HepG2 (cell line): Measurements from ENCODE around the gene ZFHX3. TPM values are rescaled to one million over a fixed set of nuclear protein-coding genes. Genes with fewer than 3 reads are reported as not detected.
A peak's percentile ranks its signal among the peaks of the same experiment; 100 is the strongest.

Experiments
- CBX5 ChIP-seq: sonication (generic); formaldehyde crosslinking; IDR thresholded peaks from 2 replicates; pipeline ENCODE4 v1.4.0; 2020; ENCODE audit warnings: missing genetic modification reagents, borderline replicate concordance
- CHD2 ChIP-seq: IDR thresholded peaks from 2 replicates; pipeline ENCODE4 v1.6.1; 2011; ENCODE audit warnings: low read depth, low read length, improper control_type of control experiment
- JARID2 ChIP-seq: sonication (generic); formaldehyde crosslinking; IDR thresholded peaks from 2 replicates; pipeline ENCODE4 v1.8.1; 2023; ENCODE audit warnings: missing genetic modification reagents, inconsistent platforms; ENCODE audit not compliant: insufficient replicate concordance
- KDM3A ChIP-seq: IDR thresholded peaks from 2 replicates; pipeline ENCODE4 v1.6.1; 2018; ENCODE audit warnings: low read depth, missing compliant biosample characterization
- MLLT10 ChIP-seq: sonication (generic); formaldehyde crosslinking; IDR thresholded peaks from 2 replicates; pipeline ENCODE4 v1.4.0; 2020; ENCODE audit warnings: missing genetic modification reagents
- TGIF2 ChIP-seq: IDR thresholded peaks from 2 replicates; pipeline ENCODE4 v1.6.1; 2016; ENCODE audit warnings: control low read depth, missing compliant biosample characterization
- U2AF2 ChIP-seq: fragments of 200-400 bp; formaldehyde crosslinking; IDR thresholded peaks from 2 replicates; pipeline ENCODE4 v1.6.1; 2017; ENCODE audit warnings: low read depth, mild to moderate bottlenecking, low read length
- ZMAT3 ChIP-seq: sonication (generic); formaldehyde crosslinking; conservative IDR thresholded peaks from 2 replicates; pipeline ENCODE4 v1.7.0; 2021; ENCODE audit warnings: missing genetic modification reagents
- ZNF335 ChIP-seq: sonication (generic); formaldehyde crosslinking; IDR thresholded peaks from 2 replicates; pipeline ENCODE4 v1.4.0; 2020; ENCODE audit warnings: missing genetic modification reagents
- ZNF34 ChIP-seq: sonication (generic); formaldehyde crosslinking; IDR thresholded peaks from 2 replicates; pipeline ENCODE4 v1.4.0; 2020; ENCODE audit warnings: mild to moderate bottlenecking, missing genetic modification reagents, borderline replicate concordance
- ZNF547 ChIP-seq: sonication (generic); formaldehyde crosslinking; IDR thresholded peaks from 2 replicates; pipeline ENCODE4 v1.5.1; 2020; ENCODE audit warnings: mild to moderate bottlenecking, missing genetic modification reagents
- ZNF629 ChIP-seq: sonication (generic); formaldehyde crosslinking; conservative IDR thresholded peaks from 2 replicates; pipeline ENCODE4 v1.5.0; 2020; ENCODE audit warnings: missing genetic modification reagents
- ZNF879 ChIP-seq: sonication (generic); formaldehyde crosslinking; IDR thresholded peaks from 2 replicates; pipeline ENCODE4 v1.8.1; 2023; ENCODE audit warnings: missing genetic modification reagents
- polyA plus RNA-seq, 8 experiments: library from polyadenylated mRNA; depleted of rRNA in 3 of 8; stranded (reverse) in 7 of 8; unstranded in 1 of 8; fragments of >200 nt; fragmentation: Illumina TruSeq in 4 of 8; extraction: Trizol in 4 of 8; gene quantifications; 2 replicates each; pipeline versions ENCODE4 v1.2.1 to v1.2.3, GENCODE V29; 2011 to 2016; ENCODE audit warnings: low read depth in 4 of 8, missing spikeins in 1 of 8, mixed read lengths in 1 of 8; ENCODE audit not compliant: insufficient read depth in 1 of 8
- total RNA-seq, 5 experiments: library from RNA; depleted of rRNA; stranded (reverse); fragments of >200 nt; fragmentation: Illumina TruSeq; extraction: Trizol; gene quantifications; 2 replicates each; pipeline ENCODE4 v1.2.3, GENCODE V29; 2016; ENCODE audit warnings: low read depth in 1 of 5
- TF ChIP-seq, protein P1 (sequence below), 2 experiments: fragments of 450-650 bp in 1 of 2; sonication (generic) in 1 of 2; formaldehyde crosslinking in 1 of 2; IDR thresholded peaks; 2 replicates each; pipeline versions ENCODE4 v1.6.1 to v1.8.0; 2016 to 2022; ENCODE audit warnings: antibody characterized with exemption in 1 of 2, mild to moderate bottlenecking in 1 of 2, missing genetic modification reagents in 1 of 2
- TF ChIP-seq, protein P2 (sequence below): sonication (generic); formaldehyde crosslinking; IDR thresholded peaks from 2 replicates; pipeline ENCODE4 v1.4.0; 2020; ENCODE audit warnings: mild to moderate bottlenecking, low read depth, missing genetic modification reagents

ZFHX3 gene
- total and polyA plus RNA-seq, 2 of the 13 experiments (the other 11 are each of a cell fraction or from before 2014, with no cell fraction given): 5.0 to 6.0 TPM

DNA sequence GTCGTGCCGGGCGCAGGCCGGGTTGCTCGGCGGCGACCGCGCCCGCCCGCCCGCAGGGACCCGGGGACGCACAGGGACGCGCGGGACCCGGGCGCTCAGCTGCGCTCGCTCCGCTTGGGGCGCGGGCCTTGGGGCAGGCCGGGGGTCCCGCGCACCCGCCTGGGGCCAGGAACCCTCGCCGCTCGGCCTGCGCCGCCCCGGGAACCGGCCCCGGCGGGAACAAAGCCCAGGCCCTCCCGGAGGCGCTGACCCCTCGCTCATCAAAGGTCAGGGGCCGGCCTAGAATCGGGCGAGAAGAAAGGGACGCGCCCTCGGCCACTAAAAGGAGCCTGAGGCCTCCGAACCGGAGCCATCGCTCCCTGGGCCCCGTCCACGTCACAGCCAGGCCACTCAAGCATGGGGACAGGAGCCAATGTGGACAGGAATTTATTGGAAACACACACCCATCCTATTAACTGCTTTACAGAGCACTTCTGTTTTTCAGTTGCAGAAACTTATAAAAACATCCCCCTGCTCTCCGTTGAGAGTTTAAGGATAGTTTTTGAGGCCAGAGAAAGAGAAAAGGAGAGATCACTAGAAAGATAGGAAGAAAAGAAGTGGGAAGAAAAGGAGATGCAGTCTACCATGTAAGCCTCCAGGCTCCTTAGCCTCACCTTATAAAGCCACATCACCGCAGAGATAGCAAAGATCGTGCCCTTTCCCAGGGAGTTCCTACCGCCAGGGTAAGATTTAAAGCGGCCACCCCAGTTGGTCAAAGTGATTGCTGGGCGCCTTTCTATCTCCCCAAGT lies 558 bp upstream of the ZFHX3 start (continued):
- TF ChIP-seq, protein P1, sequence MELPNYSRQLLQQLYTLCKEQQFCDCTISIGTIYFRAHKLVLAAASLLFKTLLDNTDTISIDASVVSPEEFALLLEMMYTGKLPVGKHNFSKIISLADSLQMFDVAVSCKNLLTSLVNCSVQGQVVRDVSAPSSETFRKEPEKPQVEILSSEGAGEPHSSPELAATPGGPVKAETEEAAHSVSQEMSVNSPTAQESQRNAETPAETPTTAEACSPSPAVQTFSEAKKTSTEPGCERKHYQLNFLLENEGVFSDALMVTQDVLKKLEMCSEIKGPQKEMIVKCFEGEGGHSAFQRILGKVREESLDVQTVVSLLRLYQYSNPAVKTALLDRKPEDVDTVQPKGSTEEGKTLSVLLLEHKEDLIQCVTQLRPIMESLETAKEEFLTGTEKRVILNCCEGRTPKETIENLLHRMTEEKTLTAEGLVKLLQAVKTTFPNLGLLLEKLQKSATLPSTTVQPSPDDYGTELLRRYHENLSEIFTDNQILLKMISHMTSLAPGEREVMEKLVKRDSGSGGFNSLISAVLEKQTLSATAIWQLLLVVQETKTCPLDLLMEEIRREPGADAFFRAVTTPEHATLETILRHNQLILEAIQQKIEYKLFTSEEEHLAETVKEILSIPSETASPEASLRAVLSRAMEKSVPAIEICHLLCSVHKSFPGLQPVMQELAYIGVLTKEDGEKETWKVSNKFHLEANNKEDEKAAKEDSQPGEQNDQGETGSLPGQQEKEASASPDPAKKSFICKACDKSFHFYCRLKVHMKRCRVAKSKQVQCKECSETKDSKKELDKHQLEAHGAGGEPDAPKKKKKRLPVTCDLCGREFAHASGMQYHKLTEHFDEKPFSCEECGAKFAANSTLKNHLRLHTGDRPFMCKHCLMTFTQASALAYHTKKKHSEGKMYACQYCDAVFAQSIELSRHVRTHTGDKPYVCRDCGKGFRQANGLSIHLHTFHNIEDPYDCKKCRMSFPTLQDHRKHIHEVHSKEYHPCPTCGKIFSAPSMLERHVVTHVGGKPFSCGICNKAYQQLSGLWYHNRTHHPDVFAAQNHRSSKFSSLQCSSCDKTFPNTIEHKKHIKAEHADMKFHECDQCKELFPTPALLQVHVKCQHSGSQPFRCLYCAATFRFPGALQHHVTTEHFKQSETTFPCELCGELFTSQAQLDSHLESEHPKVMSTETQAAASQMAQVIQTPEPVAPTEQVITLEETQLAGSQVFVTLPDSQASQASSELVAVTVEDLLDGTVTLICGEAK (IDR thresholded peaks at IDR 0.05): no peak
- TF ChIP-seq, protein P1 (CRISPR knock-in tag; IDR thresholded peaks at IDR 0.05): no peak; the same call in none of the 2 replicates
- TF ChIP-seq ZNF879 (no peak), ZNF547 (CRISPR knock-in tag) (no peak; the same call in 1 of the 2 replicates), MLLT10 (no peak), ZNF335 (CRISPR knock-in tag) (no peak), JARID2 (CRISPR knock-in tag) (no peak), ZMAT3 (CRISPR knock-in tag) (peak; percentile 62; the same call in 1 of the 2 replicates), CHD2 (no peak), CBX5 (no peak; the same call in 1 of the 2 replicates), ZNF629 (no peak), ZNF34 (peak; percentile 27; the same call in 1 of the 2 replicates), TGIF2 (CRISPR knock-in tag) (no peak), KDM3A (CRISPR knock-in tag) (no peak; the same call in 1 of the 2 replicates), U2AF2 (0 out of 2 replicates have a peak, but pooled peaks have one; percentile 52)
- TF ChIP-seq, protein P2, sequence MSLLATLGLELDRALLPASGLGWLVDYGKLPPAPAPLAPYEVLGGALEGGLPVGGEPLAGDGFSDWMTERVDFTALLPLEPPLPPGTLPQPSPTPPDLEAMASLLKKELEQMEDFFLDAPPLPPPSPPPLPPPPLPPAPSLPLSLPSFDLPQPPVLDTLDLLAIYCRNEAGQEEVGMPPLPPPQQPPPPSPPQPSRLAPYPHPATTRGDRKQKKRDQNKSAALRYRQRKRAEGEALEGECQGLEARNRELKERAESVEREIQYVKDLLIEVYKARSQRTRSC: no peak
